ENCODE measurements around the gene KLC1.

DNA sequence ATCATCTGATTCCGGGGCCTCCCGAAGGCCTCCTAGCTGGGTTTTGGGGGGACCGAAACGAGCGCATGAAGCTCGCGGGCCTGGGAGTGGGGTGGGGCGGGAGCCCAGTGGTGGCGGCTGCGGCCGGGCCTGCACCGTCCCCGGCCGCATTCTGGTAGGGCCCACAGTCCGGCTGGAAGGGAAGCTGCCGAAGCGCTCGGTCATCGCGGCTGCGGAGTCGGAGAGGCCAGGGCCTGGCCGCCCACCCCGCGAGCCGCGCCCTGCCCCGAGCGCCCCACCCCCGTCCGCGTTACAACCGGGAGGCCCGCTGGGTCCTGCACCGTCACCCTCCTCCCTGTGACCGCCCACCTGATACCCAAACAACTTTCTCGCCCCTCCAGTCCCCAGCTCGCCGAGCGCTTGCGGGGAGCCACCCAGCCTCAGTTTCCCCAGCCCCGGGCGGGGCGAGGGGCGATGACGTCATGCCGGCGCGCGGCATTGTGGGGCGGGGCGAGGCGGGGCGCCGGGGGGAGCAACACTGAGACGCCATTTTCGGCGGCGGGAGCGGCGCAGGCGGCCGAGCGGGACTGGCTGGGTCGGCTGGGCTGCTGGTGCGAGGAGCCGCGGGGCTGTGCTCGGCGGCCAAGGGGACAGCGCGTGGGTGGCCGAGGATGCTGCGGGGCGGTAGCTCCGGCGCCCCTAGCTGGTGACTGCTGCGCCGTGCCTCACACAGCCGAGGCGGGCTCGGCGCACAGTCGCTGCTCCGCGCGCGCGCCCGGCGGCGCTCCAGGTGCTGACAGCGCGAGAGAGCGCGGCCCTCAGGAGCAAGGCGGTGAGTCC is at the start of gene KLC1:
- TF ChIP-seq, protein P1, sequence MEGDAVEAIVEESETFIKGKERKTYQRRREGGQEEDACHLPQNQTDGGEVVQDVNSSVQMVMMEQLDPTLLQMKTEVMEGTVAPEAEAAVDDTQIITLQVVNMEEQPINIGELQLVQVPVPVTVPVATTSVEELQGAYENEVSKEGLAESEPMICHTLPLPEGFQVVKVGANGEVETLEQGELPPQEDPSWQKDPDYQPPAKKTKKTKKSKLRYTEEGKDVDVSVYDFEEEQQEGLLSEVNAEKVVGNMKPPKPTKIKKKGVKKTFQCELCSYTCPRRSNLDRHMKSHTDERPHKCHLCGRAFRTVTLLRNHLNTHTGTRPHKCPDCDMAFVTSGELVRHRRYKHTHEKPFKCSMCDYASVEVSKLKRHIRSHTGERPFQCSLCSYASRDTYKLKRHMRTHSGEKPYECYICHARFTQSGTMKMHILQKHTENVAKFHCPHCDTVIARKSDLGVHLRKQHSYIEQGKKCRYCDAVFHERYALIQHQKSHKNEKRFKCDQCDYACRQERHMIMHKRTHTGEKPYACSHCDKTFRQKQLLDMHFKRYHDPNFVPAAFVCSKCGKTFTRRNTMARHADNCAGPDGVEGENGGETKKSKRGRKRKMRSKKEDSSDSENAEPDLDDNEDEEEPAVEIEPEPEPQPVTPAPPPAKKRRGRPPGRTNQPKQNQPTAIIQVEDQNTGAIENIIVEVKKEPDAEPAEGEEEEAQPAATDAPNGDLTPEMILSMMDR (IDR thresholded peaks at IDR 0.05): no peak
- TF ChIP-seq EZH2 (IDR thresholded peaks at IDR 0.05; ENCODE audit: borderline replicate concordance, insufficient read depth, low read depth, low read length, poor library complexity, severe bottlenecking): no peak

Measured in B cell (primary cell).